LNCAP (cell line): ENCODE results near the gene CCDC116.

Source experiments
- TF ChIP-seq, protein P1 (sequence below): fragments of 450-650 bp; IDR thresholded peaks from 2 replicates; pipeline ENCODE4 v1.5.1; 2017; ENCODE audit warnings: mild to moderate bottlenecking

CCDC116 gene, protein sequence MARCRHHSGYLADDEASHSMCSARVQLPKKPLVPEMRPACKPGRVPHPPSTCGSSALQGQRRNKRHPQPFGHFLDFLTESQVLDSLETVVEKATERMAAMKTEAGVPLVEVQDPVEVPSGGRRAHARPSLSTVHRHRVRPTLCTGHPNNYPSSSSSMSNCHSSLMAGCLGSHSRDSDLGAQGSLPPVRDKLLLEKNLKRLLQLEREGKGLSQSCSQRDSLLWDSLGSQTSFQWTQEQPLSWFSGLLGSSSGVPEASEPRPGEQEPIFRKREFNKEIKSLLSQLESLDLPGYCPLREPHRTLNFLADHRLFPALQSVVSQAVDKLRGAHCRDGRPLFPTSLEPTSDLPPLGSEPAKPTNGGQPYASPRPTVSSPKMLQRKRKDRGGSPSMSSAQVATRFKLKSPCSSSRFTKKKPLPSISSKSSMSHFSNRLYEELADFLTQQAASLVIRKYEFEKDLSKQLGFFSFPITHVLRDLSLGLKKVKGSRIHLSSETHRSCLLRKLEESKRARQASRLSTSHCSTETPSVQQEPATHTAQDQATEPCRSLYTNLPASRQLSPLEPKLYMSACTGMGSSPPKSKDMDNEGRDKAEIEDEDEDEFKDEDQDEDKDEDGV

DNA sequence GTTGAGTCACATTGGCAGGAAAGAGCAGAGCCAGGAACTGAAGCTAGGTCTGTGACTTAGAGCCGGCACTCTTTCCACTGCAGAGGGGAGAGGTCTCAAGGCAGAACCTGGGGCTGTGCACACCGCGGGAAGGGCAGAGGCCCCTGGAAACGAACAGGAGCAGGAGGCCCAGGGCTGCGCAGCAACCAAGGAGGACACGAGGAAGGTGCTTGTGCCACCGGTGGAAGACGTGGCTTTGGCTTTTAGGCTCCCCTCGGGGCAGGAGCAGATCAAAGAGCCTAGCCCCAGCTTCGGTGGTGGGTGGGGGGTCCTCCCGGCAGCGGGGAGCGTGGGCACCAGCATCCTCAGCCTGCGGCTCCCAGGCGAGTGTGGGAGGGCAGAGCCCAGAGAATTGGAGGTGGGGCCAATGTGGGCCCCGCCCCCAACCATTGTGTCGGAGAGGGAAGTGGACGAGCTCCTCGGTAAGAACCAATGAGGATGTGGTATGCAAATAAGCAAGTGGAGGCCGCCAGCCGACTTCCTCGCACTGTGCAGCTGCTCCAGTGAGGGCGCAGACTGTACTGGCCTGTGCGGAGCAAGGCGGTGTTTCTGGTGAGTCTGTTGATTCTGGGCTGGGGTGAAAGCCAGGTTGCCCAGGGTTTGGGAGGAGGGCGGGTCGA lies at the start of gene CCDC116:
Gene CCDC116, plus strand, starts transcription at position 524 of the 659 bp plus-strand sequence. CDS start 422 bp downstream, outside the sequence.
- TF ChIP-seq, protein P1, sequence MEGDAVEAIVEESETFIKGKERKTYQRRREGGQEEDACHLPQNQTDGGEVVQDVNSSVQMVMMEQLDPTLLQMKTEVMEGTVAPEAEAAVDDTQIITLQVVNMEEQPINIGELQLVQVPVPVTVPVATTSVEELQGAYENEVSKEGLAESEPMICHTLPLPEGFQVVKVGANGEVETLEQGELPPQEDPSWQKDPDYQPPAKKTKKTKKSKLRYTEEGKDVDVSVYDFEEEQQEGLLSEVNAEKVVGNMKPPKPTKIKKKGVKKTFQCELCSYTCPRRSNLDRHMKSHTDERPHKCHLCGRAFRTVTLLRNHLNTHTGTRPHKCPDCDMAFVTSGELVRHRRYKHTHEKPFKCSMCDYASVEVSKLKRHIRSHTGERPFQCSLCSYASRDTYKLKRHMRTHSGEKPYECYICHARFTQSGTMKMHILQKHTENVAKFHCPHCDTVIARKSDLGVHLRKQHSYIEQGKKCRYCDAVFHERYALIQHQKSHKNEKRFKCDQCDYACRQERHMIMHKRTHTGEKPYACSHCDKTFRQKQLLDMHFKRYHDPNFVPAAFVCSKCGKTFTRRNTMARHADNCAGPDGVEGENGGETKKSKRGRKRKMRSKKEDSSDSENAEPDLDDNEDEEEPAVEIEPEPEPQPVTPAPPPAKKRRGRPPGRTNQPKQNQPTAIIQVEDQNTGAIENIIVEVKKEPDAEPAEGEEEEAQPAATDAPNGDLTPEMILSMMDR, result no peak

DNA sequence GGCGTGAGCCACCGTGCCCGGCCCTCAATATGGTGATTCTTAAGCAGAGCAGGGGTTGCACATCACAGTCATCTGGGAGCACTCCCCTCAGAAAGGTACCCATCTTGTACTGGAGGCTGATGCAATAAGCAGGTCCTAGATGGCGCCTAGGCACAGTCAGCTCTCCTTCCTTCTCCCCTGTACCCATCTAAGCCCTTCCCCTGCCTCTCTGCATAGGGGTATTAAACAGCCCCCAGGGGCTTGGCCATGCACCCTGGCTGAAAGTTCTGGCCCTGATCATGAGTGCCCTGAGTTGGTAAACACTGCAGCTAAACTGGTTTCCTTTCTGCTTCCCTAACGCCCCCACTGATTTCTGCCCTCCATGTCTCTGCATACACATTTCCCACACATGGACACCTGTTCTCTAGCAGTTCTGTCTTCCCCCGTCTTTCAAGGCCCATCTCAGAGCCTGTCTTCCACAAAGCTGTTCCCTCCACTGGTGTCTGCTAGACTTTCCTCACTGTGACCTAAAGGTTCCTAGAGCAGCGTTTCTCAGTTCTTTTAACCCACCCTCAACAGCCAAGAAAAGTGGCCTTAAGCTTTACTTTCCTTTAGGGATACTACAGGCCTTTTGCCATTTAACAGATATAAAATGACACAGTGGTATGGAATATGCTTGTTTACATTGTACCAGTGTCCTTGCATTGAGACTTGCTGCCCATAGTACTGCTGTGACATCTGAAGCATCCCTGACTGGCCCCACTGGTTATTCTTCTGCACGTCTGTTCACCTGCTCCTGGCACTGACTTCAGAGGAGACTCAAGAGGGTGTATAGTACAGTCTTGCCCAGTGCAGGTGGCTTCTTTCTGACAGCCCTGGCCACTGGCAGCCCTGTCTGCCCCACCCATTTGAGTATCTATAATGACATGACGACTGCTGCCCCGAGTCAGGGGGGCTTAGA lies 49.5 kb upstream of the CCDC116 start:
- TF ChIP-seq, protein P1, result no peak

DNA sequence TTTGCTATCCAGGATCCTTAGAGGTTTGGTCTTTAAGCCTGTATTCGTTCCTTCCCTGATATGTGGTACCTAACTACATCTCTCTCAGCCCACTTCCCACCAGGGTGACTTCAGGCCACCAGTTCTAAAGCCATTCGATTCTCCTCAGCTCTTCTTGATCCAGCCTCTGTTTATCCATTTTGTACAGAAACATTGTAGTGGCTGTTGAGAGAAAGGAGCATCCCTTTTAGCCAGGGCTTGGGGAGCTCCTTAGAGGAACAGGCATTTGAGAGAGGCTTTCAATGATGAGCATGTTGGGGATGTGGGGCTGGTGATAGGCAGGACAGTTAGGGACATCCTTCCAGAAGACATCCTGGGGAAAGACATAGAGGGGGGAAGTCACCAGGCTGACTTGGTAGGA lies 47.2 kb upstream of the CCDC116 start:
- TF ChIP-seq, protein P1, result no peak

DNA sequence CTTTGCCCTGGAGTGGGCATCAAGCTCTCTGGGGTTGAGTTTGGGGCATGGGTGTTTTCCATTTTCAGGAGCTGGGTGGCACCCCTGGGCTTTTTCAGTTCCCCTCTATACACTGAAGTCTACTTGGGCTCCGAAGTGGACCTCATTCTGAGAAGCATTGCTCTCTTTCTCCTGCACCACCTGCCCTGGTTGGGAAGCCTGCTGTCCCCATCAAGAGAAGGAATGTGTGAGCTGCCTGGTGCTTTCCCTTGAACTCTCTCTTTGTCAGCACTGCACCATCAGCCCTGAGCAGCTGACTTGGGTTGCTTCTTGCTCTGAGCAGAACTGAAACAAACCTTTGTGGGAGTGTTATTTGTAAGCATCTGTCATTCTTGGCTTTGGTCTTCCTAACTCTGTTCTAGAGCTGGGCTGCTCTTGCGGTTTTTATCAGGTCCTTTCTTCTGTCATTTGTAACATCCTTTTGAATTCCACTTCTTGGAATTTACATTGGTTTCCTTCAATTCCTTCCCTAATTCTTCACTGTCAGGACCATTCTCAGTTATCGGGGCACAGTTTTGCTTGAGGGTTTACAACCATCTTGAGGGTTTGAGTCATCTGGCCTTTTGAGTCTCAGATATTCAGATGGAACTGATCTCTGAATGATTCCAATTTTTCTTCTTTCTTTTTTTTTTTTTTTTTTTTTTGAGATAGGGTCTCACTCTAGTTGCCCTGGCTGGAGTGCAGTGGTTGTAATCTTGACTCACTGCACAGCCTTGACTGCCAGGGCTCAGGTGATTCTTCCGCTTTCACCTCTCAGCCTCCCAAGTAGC lies 44.6 kb upstream of the CCDC116 start:
- TF ChIP-seq, protein P1, result no peak

DNA sequence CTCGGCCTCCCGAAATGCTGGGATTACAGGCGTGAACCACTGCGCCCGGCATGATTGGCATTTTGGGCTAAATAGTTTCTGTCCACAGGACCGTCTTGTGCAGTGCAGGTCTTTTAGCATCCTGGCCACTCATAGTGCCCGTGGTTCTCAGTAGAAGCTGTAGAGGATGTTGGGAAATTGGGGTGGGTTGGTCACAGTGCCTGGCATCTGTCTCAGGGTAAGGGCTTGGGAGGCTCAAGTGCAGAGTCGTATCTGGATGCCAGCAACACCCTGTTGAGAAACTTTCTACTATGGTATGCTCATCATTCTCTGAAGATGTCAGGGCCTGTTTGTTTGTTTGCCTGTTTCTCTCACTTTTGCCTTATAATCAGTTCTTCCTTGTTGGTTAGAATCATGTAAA lies 43.2 kb upstream of the CCDC116 start:
- TF ChIP-seq, protein P1, result no peak

DNA sequence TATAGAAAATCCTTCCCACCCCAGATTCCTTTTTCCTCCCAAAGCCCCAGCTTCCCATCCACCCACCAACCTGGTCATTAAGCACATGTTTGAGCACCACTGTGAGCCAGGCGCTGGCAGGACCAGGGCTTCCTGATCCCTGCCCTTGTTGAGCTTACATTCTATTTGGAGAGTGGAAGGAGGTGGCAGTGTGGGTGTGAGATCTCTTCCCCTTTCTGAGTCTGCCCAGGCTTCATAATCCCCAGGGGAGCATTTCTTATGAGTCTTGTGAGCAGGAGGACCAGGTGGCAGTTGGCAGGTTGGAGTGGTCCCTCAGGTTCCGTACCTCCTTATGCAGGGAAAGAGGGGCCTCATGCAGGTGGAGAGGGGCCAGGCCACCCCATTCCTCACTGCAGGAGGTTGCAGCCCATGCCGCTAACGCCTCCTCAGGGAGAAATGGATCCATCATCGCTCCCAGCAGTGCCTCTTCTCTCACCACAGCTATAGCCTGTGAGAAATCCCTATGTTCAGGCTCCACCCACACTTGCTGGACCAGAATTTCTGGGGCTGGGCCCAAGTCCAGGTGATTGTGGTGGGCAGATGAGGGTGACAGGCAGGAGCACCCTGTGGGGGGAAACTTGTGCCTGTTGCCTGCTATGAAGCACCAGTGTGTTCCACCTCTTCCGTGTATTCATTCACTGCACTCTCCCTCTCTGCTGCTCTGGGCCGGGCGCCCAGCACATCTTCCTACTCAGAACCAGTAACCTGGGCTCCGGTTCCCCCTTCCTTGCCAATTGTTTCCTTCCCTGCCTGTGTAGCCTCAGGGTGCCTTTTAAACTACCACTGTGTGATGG lies 41.5 kb upstream of the CCDC116 start:
- TF ChIP-seq, protein P1, result no peak
